Measurements from ENCODE around the gene ST6GALNAC4.

ST6GALNAC4 gene

DNA sequence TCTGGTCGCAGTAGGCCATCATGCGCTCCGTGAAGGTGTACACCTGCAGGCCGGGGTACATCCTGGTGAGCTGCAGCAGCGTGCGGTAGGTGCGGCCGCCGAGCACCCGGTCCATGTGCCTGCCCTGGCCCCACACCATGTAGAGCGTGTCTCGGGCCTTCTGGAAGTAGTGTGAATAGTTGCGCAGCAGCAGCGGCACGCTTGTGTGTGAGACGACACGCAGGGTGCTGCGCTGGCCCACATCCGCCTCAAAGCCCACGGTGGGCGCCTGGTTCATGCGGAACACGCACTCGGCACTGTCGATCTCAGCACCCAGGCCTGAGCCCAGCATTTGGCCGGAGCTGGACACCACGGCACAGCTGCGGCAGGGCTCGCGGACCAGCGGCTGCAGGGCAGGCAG, 4.5 kb downstream of the ST6GALNAC4 start:
- TF ChIP-seq, protein P1, sequence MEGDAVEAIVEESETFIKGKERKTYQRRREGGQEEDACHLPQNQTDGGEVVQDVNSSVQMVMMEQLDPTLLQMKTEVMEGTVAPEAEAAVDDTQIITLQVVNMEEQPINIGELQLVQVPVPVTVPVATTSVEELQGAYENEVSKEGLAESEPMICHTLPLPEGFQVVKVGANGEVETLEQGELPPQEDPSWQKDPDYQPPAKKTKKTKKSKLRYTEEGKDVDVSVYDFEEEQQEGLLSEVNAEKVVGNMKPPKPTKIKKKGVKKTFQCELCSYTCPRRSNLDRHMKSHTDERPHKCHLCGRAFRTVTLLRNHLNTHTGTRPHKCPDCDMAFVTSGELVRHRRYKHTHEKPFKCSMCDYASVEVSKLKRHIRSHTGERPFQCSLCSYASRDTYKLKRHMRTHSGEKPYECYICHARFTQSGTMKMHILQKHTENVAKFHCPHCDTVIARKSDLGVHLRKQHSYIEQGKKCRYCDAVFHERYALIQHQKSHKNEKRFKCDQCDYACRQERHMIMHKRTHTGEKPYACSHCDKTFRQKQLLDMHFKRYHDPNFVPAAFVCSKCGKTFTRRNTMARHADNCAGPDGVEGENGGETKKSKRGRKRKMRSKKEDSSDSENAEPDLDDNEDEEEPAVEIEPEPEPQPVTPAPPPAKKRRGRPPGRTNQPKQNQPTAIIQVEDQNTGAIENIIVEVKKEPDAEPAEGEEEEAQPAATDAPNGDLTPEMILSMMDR (IDR thresholded peaks at IDR 0.05): no peak

DNA sequence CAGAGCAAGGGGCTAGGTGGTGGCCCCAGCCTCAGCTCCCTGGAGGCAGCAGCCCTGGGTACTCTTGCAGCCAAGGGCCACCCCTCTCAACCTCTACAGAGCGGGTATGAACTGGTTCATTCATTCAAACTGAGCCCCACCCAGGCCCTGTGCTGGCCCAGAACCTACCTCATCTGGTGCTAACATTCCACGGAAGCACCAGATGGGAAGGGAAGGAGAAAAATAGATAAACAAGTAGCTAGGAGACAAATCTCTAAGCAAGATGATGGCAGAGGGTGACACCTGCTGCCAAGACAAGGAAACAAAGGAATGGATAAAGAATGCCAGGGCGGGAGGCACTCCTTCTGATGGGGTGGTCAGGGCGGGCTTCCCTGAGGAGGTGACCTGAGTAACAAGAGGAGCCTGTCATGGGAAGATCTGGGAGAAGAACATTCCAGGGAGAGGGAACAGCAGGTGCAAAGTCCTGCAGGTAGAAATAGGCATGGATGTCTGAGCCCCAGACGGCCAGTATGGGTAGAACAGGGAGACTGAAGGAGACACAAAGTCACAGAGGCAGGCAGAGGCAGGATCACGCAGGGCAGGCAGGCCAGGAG, 6.1 kb downstream of the ST6GALNAC4 start:
- TF ChIP-seq, protein P1 (IDR thresholded peaks at IDR 0.05): peak; percentile 33; the same call in 1 of the 2 replicates

DNA sequence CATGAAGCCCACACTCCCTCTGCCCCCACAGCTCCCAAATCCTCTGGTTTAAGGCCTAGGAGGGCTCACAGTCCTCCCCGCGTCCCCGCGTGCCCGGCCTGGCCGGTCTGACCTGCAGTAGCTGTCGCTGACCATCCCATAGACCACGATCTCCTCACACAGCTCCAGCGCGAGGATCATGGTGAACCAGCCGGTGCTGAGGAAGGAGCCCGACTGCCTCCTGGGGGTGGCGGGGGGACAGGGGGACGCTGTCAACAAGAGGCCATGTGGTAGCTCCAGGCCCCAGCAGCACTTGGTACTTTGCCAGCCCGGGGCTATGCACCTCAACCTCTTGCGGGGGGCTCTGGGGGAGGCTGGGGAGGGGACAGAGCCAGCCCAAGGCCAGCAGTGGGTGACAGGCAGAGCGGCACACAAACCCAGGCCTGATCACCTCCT, 7.0 kb downstream of the ST6GALNAC4 start:
- TF ChIP-seq, protein P1 (IDR thresholded peaks at IDR 0.05): no peak

DNA sequence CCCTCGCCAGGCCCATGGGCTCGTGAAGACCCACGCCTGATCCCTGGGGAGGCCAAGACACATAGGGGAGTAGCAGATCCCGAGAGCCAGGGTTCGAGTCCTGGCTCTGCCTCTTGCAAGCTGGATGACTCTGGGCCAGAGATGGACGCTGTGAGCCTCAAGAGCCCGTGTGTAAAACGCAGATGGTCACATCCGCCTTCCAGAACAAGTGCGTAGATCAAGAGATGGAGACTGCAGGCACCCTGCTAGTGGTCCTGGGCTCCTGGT, 8.2 kb downstream of the ST6GALNAC4 start:
- TF ChIP-seq, protein P1 (IDR thresholded peaks at IDR 0.05): no peak

DNA sequence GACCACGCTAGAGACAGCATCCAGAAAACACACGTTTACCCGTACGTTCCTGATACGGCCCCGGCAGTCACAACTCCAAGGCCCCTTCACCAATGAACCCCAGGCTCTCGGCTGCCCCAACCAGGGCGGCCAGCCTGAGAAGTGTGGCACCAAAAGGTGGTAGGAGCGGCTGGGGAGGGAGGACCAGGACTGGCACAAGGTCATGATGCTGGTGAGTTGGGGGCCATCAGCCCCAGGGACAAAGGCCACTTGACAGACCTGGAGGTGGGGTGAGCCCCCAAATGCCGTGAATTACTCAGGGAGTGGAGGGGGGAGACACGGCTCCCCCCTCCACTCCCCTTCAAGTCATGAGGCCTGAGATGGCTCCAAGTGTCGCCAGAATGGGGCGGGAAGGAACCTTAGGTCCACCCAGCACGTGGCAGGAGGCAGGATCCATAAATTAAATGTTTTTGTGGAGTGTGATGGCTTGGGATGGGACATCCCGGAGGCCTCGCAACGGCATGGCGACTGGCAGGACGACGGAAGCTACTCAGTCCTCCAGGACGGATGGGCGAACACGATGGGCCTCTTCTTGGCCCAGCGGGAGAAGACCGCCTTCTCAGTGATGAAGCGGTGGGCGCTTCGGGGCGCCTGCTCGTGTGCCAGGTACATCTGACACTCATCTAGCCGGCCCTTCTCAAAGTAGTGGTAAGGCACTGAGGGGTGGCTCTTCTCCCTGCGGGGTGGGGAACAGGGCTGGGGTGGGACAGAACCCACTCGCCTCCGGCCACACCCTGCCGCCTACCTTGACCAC, 8.8 kb downstream of the ST6GALNAC4 start:
- TF ChIP-seq, protein P1 (IDR thresholded peaks at IDR 0.05): no peak

DNA sequence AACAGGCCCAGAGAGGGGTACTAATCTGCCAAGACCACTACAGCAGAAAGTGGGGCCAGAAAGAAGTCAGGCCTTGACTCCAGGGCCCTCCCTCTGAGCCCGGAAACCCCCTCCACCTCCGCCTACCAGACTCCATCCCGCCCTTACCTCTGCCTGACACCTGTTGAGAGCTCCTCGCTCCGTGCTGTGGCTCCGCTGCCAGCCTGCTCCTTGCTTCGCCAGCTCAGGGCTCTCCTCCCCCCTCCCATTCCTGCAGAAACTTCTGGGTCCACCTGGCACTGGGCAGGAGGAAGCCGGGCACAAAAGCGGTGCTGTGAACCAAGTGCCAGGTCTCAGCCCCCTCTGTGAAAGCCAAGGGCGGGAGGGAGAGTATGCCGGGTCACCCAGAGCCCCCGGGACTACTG, 11.1 kb downstream of the ST6GALNAC4 start:
- TF ChIP-seq, protein P1 (IDR thresholded peaks at IDR 0.05): no peak

DNA sequence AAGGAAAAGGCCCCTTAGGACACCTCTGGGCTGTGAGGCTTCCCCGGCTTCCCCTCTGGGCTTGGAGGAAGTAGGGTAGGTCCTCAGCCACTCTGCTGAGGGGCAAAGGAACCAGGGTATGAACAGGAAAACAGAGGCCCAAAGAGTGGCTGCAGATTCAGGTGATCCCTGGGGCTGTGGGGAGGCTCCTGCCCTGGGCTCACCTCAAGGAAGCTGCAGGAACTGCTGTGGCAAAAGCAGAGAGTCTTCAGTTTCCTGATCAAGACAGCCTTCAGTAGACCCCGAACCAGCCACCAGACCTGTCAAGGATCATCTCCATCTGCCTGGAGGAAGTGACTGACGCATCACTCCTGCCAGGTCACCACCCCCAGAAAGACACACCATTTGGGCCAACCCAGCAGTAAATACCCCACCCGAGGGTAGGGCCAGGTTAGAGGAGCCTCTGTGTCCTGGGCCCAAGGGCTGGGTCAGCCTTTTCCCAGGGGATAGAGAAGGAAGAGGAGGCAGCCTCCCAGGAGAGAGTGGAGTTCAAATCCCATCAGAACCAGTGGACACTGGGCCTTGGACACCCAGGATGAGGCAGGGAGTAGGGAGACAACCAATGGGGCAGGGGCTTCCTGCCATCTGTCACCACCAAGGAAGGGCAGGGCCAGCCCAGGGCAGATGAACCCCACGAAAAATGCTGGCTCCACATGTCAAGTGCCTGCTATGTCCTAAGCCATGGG, 11.7 kb downstream of the ST6GALNAC4 start:
- TF ChIP-seq, protein P1 (IDR thresholded peaks at IDR 0.05): no peak

Measured in LNCAP (cell line).